Ovary (tissue), 9 donors: ENCODE results near the gene CTIF. TPM values are rescaled to one million over a fixed set of nuclear protein-coding genes. Genes with fewer than 3 reads are reported as not detected.

Source experiments
- DNase-seq, 5 donors: peaks; one replicate each; pipeline ENCODE4 v3.0.0-alpha.2; 2019 to 2020
- H3K27ac ChIP-seq, 2 donors: fragments of 200-600 bp; one replicate each; pipeline versions ENCODE4 v1.5.1 to v1.8.0; 2019 to 2022
- H3K27me3 ChIP-seq: fragments of 200-600 bp; one replicate; pipeline ENCODE4 v1.8.0; 2022
- H3K36me3 ChIP-seq: fragments of 200-600 bp; sonication (generic); one replicate; pipeline ENCODE4 v1.5.1; 2019
- H3K4me1 ChIP-seq: one replicate; pipeline ENCODE4 v1.8.1; 2013; ENCODE audit warnings: mild to moderate bottlenecking, moderate library complexity; ENCODE audit not compliant: insufficient read depth
- H3K4me3 ChIP-seq: fragments of 200-600 bp; sonication (generic); one replicate; pipeline ENCODE4 v1.5.1; 2017
- H3K9me3 ChIP-seq, 2 donors: fragments of 200-600 bp in 1 of 2; sonication (generic) in 1 of 2; one replicate each; pipeline versions ENCODE4 v1.5.1 to v1.8.1; 2013 to 2019; ENCODE audit warnings: mild to moderate bottlenecking in 1 of 2, moderate library complexity in 1 of 2
- EP300 ChIP-seq: sonication (generic); formaldehyde crosslinking; IDR thresholded peaks from one replicate; pipeline ENCODE4 v1.6.1; 2017; ENCODE audit warnings: antibody characterized with exemption
- POLR2A ChIP-seq: fragments of 450-650 bp; IDR thresholded peaks from one replicate; pipeline ENCODE4 v1.6.1; 2017; ENCODE audit warnings: antibody characterized with exemption, mild to moderate bottlenecking, moderate library complexity
- WGBS, 3 donors: extraction: QIAGEN DNeasy Blood & Tissue Kit in 1 of 3; methylation state at CpG; one replicate each; pipeline versions ENCODE4 v1.1.5 to v1.1.7; 2013 to 2017; 5-methylcytosine and 5-hydroxymethylcytosine counted together
- intact Hi-C, 4 donors: fragments of 100-400 bp; cut with DNase I; formaldehyde crosslinking; loops; one replicate each; pipeline versions ENCODE4 v1.11.0 to v1.15.1; 2022 to 2023
- polyA plus RNA-seq, 2 donors: library from polyadenylated mRNA; stranded (reverse); fragments of 200-250 nt in 1 of 2; fragments of 350-450 nt in 1 of 2; fragmentation: Illumina TruSeq in 1 of 2; extraction: RNeasy Lipid Tissue Mini Kit (QIAGEN cat#74804) in 1 of 2; gene quantifications; one replicate each; pipeline ENCODE4 v1.2.3, GENCODE V29; 2013 to 2014
- total RNA-seq, 7 donors: library from RNA; depleted of rRNA in 2 of 7; stranded (reverse); fragments of >200 nt in 2 of 7; fragmentation: NEBNext Ultra II Directional in 3 of 7; extraction: Animal tissue kit (Norgen Biotek cat#: 25700) in 3 of 7; gene quantifications; one replicate each; pipeline versions ENCODE4 v1.1.0 to v1.2.4, GENCODE V29; 2016 to 2023
- TF ChIP-seq, protein P1 (sequence below), 3 donors: fragments of 450-650 bp in 2 of 3; fragments of 200-600 bp in 1 of 3; IDR thresholded peaks; one replicate each; pipeline versions ENCODE4 v1.5.1 to v1.8.0; 2016 to 2022; ENCODE audit warnings: antibody characterized with exemption in 3 of 3, mild to moderate bottlenecking in 1 of 3
- donor health status: DM: no; HTN: no; CAD: no; lungs with moderate emphysema.
- donor health status: DM: no; HTN: no; CAD: no.
- donor health status: Bipolar disorder and iron deficiency.
- donor health status: DM: yes; HTN: yes; CAD: no.
- donor health status: DM: no; HTN: no; CAD: no.
- donor health status: DM: yes; HTN: yes; CAD: no.

Gene CTIF
- total and polyA plus RNA-seq, 9 donors: 18.5 to 94.1 (median 75.2) TPM

DNA sequence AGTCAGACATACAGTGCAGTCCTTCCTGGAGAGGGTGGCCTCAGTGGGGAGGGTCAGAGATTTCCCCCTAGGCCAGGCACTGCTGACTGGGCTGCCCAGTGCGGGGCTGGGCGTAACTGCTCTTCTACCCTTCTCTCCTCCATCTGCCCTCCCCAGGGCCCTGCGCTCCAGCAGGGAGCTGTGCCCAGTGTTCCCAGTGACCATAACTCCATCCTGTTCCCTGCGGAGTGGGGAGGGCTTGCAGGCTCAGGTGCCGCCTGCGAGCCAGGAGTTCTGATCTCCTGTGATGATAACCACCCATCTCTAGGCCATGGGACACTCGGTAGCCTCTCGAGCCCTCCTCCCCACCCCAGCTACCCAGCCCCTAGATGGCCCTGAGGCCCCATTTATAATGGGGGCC lies 304.3 kb downstream of the CTIF start:
- intact Hi-C loops: no loop called here
- peak in 2 of 5 donors; percentile 12 to 23 for DNase-seq
- Histone ChIP-seq H3K27me3 (no peaks in the 10 kb centered on the region), H3K9me3 (no peaks in the 10 kb centered on the region), H3K4me3 (no peak overlapping the region), H3K36me3 (no peaks in the 10 kb centered on the region), H3K27ac (no peak overlapping the region), H3K4me1 (peaks cover 13% of the 10 kb centered on the region)
- 94 to 96% (median 95%) methylated on average over 8 of the region's 8 CpGs for WGBS, 3 donors
- TF ChIP-seq EP300: no peak
- TF ChIP-seq, protein P1, sequence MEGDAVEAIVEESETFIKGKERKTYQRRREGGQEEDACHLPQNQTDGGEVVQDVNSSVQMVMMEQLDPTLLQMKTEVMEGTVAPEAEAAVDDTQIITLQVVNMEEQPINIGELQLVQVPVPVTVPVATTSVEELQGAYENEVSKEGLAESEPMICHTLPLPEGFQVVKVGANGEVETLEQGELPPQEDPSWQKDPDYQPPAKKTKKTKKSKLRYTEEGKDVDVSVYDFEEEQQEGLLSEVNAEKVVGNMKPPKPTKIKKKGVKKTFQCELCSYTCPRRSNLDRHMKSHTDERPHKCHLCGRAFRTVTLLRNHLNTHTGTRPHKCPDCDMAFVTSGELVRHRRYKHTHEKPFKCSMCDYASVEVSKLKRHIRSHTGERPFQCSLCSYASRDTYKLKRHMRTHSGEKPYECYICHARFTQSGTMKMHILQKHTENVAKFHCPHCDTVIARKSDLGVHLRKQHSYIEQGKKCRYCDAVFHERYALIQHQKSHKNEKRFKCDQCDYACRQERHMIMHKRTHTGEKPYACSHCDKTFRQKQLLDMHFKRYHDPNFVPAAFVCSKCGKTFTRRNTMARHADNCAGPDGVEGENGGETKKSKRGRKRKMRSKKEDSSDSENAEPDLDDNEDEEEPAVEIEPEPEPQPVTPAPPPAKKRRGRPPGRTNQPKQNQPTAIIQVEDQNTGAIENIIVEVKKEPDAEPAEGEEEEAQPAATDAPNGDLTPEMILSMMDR (IDR thresholded peaks at IDR 0.05): no peak
- no peak for TF ChIP-seq POLR2A

DNA sequence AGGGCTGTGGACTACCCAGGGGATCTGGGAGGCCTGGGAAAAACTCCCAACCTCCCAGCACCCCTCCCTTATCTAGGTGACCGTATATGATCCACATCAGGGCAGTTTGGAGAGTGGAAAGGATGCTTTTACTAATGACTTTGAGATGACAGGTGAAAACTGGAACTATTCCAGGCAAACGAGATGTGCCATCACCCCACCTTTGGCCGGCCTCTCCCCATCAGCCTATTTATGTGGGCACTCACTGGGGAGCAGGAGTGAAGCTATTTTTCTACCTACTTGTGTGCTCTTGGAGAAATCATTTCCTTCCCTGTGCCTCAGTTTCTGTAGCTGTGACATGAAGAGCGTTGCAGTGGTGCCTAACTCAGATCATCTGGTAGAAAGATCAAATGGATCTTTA lies 304.8 kb downstream of the CTIF start:
- Histone ChIP-seq H3K4me3 (no peak overlapping the region), H3K9me3 (no peaks in the 10 kb centered on the region), H3K4me1 (peaks cover 17% of the 10 kb centered on the region), H3K27ac (no peak overlapping the region), H3K27me3 (no peaks in the 10 kb centered on the region), H3K36me3 (no peaks in the 10 kb centered on the region)
- intact Hi-C loops: no loop called here
- peak in 1 of 5 donors; percentile 7 for DNase-seq
- TF ChIP-seq EP300 (no peak), POLR2A (no peak)
- TF ChIP-seq, protein P1 (IDR thresholded peaks at IDR 0.05): no peak
- WGBS, 3 donors: 82 to 89% (median 85%) methylated on average over 4 of the region's 4 CpGs

DNA sequence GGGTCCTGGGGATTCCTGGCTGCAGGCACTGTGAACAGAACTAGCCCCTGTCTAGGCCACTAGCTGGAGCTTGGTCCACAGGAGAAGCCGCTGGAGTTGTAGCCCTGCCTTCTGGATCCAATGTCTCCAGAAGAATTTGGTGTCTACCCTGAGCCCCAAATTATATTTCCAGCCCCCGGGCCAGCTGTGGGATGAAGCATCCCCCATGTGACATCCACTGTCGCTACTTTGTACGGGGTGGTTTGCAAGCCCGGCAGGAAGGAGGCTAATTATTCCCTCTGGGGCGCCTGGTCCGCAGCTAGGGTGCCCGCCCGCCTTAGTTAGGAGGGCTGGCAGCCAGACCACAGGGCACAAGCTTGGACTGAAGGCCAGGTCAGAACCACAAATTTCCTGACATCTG lies 305.4 kb downstream of the CTIF start:
- intact Hi-C loops: no loop called here
- no peaks in the 10 kb centered on the region for H3K36me3 ChIP-seq
- 95 to 98% (median 95%) methylated on average over 9 of the region's 9 CpGs for WGBS, 3 donors
- no peak overlapping the region for H3K4me3 ChIP-seq
- DNase-seq: peak in 2 of 5 donors; percentile 12 to 24
- no peaks in the 10 kb centered on the region for H3K27me3 ChIP-seq
- no peak overlapping the region for H3K27ac ChIP-seq
- TF ChIP-seq, protein P1 (IDR thresholded peaks at IDR 0.05): no peak
- TF ChIP-seq POLR2A (no peak), EP300 (no peak)
- no peaks in the 10 kb centered on the region for H3K9me3 ChIP-seq
- peaks cover 17% of the 10 kb centered on the region for H3K4me1 ChIP-seq

DNA sequence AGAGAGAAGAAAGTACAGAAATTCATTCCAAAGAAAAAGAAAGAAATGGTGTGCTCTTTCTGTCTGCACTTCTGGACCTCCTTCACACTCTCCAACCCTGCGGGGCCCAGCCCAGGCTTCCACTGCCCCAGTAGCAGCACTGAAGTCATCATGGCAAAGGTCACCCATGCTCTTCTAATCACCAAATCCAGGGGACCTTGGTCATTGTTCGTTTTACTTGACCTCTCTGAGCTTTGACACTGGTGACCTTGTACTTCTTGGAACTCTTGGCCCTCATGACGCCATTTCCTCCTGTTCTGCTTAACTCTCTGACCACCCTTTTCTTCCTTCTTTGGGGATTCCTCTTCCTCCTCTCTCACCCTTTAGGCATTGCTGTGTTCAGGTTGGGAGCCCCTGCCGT lies 306.3 kb downstream of the CTIF start:
- WGBS, 3 donors: 81 to 83% (median 82%) methylated on average over 4 of the region's 4 CpGs
- H3K36me3 ChIP-seq: no peaks in the 10 kb centered on the region
- peak in 1 of 5 donors; percentile 4 for DNase-seq
- intact Hi-C loops: no loop called here
- TF ChIP-seq EP300: no peak
- no peak for TF ChIP-seq POLR2A
- TF ChIP-seq, protein P1 (IDR thresholded peaks at IDR 0.05): no peak
- no peaks in the 10 kb centered on the region for H3K27me3 ChIP-seq
- no peaks in the 10 kb centered on the region for H3K9me3 ChIP-seq
- H3K27ac ChIP-seq: no peak overlapping the region
- H3K4me1 ChIP-seq: peaks cover 20% of the 10 kb centered on the region
- no peak overlapping the region for H3K4me3 ChIP-seq
